ENCODE data around the gene DLG3. TPM values are rescaled to one million over a fixed set of nuclear protein-coding genes. Genes with fewer than 3 reads are reported as not detected.

DLG3 gene
- total RNA-seq, 1 donor from 2014 or later: 107 TPM

DNA sequence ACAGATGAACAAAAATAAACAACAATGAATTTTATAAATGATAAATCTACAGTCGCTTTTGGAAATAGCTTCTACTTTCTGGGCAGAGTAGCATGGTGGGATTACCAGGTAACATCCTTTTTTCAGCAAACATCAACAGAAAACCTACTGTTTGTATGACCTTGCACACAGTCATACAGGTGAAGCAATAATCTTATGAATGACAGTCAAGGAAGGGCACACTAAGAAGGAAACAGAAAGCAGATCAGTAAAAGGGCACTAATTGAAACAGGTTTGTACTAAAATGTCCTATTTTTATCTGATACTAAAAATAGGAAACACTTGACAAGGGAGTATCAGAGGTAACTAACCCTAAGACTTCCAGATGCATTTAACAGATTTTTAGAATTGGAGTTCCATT lies 108.9 kb downstream of the DLG3 start:
- TF ChIP-seq, protein P1, sequence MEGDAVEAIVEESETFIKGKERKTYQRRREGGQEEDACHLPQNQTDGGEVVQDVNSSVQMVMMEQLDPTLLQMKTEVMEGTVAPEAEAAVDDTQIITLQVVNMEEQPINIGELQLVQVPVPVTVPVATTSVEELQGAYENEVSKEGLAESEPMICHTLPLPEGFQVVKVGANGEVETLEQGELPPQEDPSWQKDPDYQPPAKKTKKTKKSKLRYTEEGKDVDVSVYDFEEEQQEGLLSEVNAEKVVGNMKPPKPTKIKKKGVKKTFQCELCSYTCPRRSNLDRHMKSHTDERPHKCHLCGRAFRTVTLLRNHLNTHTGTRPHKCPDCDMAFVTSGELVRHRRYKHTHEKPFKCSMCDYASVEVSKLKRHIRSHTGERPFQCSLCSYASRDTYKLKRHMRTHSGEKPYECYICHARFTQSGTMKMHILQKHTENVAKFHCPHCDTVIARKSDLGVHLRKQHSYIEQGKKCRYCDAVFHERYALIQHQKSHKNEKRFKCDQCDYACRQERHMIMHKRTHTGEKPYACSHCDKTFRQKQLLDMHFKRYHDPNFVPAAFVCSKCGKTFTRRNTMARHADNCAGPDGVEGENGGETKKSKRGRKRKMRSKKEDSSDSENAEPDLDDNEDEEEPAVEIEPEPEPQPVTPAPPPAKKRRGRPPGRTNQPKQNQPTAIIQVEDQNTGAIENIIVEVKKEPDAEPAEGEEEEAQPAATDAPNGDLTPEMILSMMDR (IDR thresholded peaks at IDR 0.05; ENCODE audit: unreplicated experiment): no peak
- Mint-ChIP-seq H3K9me3 (ENCODE audit: low read depth) (peaks cover 15% of the 10 kb centered on the region), H3K4me1 (ENCODE audit: low read depth) (peaks cover 19% of the 10 kb centered on the region), H3K36me3 (ENCODE audit: insufficient read depth) (peaks cover 3% of the 10 kb centered on the region), H3K4me3 (ENCODE audit: low read depth) (peak overlapping the region; percentile 63), H3K27ac (no peak overlapping the region), H3K27me3 (no peaks in the 10 kb centered on the region)
- DNase-seq (ENCODE audit: low spot score, unreplicated experiment): no peak

DNA sequence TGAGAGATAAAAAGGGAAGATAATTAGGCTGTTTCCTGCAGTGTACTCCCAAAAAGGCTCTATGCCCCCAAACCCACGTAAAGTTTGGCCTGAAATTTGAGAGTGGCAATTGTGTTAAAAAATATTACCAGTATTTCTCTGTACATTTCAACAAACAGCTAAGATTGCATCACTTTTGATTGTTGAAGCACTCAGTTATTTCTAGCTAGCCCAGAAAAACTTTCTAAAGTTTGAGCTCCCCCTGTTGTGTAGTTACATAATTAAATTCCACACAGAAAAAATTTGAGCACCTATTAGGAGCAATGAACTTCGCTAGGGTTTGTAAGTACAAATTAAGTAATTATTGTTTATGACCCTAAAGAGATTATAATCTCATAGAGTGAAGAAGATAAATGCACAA lies 109.4 kb downstream of the DLG3 start:
- Mint-ChIP-seq H3K27ac (no peak overlapping the region), H3K4me1 (ENCODE audit: low read depth) (peaks cover 19% of the 10 kb centered on the region), H3K9me3 (ENCODE audit: low read depth) (peaks cover 17% of the 10 kb centered on the region), H3K27me3 (no peaks in the 10 kb centered on the region), H3K36me3 (ENCODE audit: insufficient read depth) (peaks cover 3% of the 10 kb centered on the region), H3K4me3 (ENCODE audit: low read depth) (peak overlapping the region; percentile 63)
- no peak for DNase-seq (ENCODE audit: low spot score, unreplicated experiment)
- TF ChIP-seq, protein P1 (IDR thresholded peaks at IDR 0.05; ENCODE audit: unreplicated experiment): peak; percentile 20

DNA sequence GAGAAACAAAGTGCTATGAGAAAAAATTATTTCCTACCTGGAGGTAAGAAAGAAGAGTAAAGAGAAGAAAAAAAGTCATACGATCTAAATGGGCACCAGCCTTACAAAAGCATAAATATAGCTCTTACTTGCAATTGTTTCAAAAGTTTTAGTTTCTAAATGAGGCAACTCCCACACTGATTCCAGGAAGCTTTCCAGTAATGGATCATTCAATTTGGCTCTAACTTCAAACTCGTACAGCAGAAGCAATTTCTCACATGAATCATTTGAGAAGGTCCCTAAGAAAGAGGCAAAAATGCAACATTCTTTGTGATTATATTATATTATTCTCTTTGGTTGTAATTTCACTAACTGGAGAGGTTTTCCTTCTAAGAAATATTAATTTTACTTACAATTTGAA lies 109.9 kb downstream of the DLG3 start:
- peaks cover 3% of the 10 kb centered on the region for H3K36me3 Mint-ChIP-seq (ENCODE audit: insufficient read depth)
- peaks cover 17% of the 10 kb centered on the region for H3K9me3 Mint-ChIP-seq (ENCODE audit: low read depth)
- H3K27me3 Mint-ChIP-seq: no peaks in the 10 kb centered on the region
- TF ChIP-seq, protein P1 (IDR thresholded peaks at IDR 0.05; ENCODE audit: unreplicated experiment): no peak
- peak overlapping the region; percentile 63 for H3K4me3 Mint-ChIP-seq (ENCODE audit: low read depth)
- peak overlapping the region; percentile 91 for H3K27ac Mint-ChIP-seq
- peaks cover 19% of the 10 kb centered on the region for H3K4me1 Mint-ChIP-seq (ENCODE audit: low read depth)
- DNase-seq (ENCODE audit: low spot score, unreplicated experiment): no peak

DNA sequence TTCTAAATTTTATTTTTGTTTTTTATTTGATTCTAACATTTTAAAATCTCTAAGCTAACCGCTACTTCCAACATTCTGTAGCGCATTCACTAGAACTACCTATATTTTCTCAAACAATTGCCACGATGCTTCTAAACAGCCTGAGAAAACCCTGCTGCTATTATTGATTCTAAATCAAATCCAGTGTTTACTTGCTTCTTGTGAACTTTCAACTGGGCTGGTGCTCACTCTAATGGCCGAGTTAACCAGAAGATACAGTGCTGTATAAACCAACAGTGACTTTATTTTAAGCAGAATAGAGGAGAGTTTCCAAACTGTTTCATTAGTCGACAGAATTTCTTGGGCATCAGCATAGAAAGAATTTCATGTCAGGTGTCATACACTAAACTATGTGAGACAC lies 110.3 kb downstream of the DLG3 start:
- Mint-ChIP-seq H3K27me3 (no peaks in the 10 kb centered on the region), H3K36me3 (ENCODE audit: insufficient read depth) (peaks cover 3% of the 10 kb centered on the region), H3K27ac (peak overlapping the region; percentile 91), H3K4me1 (ENCODE audit: low read depth) (peaks cover 19% of the 10 kb centered on the region), H3K9me3 (ENCODE audit: low read depth) (peaks cover 16% of the 10 kb centered on the region), H3K4me3 (ENCODE audit: low read depth) (peak overlapping the region; percentile 63)
- TF ChIP-seq, protein P1 (IDR thresholded peaks at IDR 0.05; ENCODE audit: unreplicated experiment): no peak
- no peak for DNase-seq (ENCODE audit: low spot score, unreplicated experiment)

Other genes with a start within 250 kb of the DLG3 start
- not detected in 2 replicates for gene AWAT1, start 210.2 kb upstream of the DLG3 start, total RNA-seq
- gene P2RY4, start 184.6 kb upstream of the DLG3 start, total RNA-seq: 0.38 TPM in 1 of 2 replicates, not detected in the other
- not detected in 2 replicates for gene ARR3, start 176.5 kb upstream of the DLG3 start, total RNA-seq
- gene RAB41, start 162.7 kb upstream of the DLG3 start, total RNA-seq: not detected in 2 replicates
- gene PDZD11, start 154.9 kb upstream of the DLG3 start, total RNA-seq: 38.2 and 42.2 TPM in 2 replicates
- gene KIF4A, start 154.7 kb upstream of the DLG3 start, total RNA-seq: 17.0 and 18.0 TPM in 2 replicates
- gene GDPD2, start 21.5 kb upstream of the DLG3 start, total RNA-seq: 2.3 and 2.8 TPM in 2 replicates

All from progenitor cell of endocrine pancreas (in vitro differentiated cells).